Large intestine (tissue), 3 donors: ENCODE measurements around the gene MED14. TPM values are rescaled to one million over a fixed set of nuclear protein-coding genes. Genes with fewer than 3 reads are reported as not detected.

ENCODE experiments used
- DNase-seq, 2 donors: peaks; one replicate each; pipeline versions ENCODE4 v3.0.0 to v3.0.0-alpha.2; 2013
- H3K27ac ChIP-seq: one replicate; pipeline ENCODE4 v1.5.1; 2013; ENCODE audit warnings: low read length
- H3K27me3 ChIP-seq: 2 replicates; pipeline ENCODE4 v1.6.1; 2013; ENCODE audit warnings: low read length; ENCODE audit not compliant: control insufficient read depth, insufficient read depth
- H3K36me3 ChIP-seq: 2 replicates; pipeline ENCODE4 v1.6.1; 2013; ENCODE audit warnings: low read length; ENCODE audit not compliant: control insufficient read depth, insufficient read depth
- H3K4me1 ChIP-seq: one replicate; pipeline ENCODE4 v1.6.1; 2013; ENCODE audit warnings: low read length; ENCODE audit not compliant: control insufficient read depth, insufficient read depth
- H3K4me3 ChIP-seq: one replicate; pipeline ENCODE4 v1.5.1; 2013; ENCODE audit warnings: low read length
- H3K9me3 ChIP-seq: one replicate; pipeline ENCODE4 v1.6.1; 2013; ENCODE audit warnings: mild to moderate bottlenecking, low read depth, low read length, moderate library complexity; ENCODE audit not compliant: control insufficient read depth
- WGBS: methylation state at CpG from one replicate; pipeline ENCODE4 v1.1.5; 2013; ENCODE audit warnings: low lambda C conversion rate; ENCODE audit not compliant: insufficient coverage; 5-methylcytosine and 5-hydroxymethylcytosine counted together
- polyA plus RNA-seq: library from polyadenylated mRNA; unstranded; fragments of 120-200 nt; gene quantifications from one replicate; pipeline ENCODE4 v1.2.1, GENCODE V29; 2013

MED14 gene
- polyA plus RNA-seq, 1 donor: 69.1 TPM

DNA sequence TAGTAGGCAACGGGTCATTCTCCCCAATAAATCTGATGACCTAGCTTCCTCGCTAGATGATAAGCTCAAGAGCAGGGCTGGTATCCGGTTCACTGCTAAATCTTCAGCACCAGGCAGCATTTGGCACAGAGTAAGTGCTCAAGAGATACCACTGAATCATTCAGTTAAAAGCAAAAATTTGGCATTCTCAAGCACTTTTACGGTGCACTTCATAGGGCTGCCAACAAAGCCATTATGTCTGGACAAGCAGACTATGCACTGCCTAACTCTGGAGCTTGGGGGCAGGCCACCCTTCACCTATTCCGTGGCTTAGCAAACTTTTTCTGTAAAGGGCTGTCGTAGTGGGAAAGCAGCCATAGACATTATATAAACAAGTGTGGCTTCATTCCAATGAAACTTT is 64.2 kb downstream of the MED14 start:
- no peaks in the 10 kb centered on the region for H3K4me1 ChIP-seq
- H3K27ac ChIP-seq: no peak overlapping the region
- no peak for DNase-seq
- no peak overlapping the region for H3K4me3 ChIP-seq
- peaks cover 56% of the 10 kb centered on the region for H3K36me3 ChIP-seq
- no CpG with 5 or more reads among the region's 6 CpGs for WGBS
- no peaks in the 10 kb centered on the region for H3K9me3 ChIP-seq
- H3K27me3 ChIP-seq: no peaks in the 10 kb centered on the region

DNA sequence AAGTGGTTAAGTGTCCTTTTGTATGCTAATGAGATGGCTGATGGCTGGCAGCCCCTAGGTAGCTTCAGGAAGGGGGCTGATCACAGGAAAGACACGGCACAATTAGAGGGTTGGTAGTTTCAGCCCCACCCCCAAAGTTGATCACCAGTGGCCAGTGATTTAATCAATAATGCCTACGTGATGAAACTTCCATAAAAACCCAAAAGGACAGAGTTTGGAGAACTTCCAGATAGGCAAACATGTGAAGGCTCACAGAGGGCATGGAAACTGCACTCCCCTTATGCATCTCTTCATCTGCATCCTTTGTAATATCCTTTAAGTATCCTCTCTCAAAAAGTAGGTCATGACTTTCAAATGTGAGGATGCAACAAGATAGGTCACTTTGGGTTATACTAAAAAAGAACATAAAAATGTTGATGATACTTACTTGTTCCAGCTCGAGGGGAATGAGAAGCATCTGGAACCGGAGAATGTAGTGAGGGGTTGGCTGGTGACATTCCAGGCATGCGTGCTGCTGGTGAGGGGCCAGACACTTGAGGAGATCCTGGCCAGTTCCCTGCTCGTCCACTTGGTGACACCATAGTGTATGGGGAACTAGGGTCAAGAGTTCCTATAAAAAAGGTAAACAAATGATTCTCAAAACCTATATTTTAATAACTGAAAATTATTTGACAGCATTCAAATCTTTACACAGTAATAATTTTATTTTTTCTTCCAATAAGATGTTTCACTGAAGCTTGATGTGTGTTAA is 71.3 kb downstream of the MED14 start:
- Histone ChIP-seq H3K27me3 (no peaks in the 10 kb centered on the region), H3K36me3 (peaks cover 46% of the 10 kb centered on the region), H3K4me1 (no peaks in the 10 kb centered on the region), H3K4me3 (no peak overlapping the region), H3K9me3 (no peaks in the 10 kb centered on the region), H3K27ac (no peak overlapping the region)
- WGBS: no CpG with 5 or more reads among the region's 6 CpGs
- no peak for DNase-seq

DNA sequence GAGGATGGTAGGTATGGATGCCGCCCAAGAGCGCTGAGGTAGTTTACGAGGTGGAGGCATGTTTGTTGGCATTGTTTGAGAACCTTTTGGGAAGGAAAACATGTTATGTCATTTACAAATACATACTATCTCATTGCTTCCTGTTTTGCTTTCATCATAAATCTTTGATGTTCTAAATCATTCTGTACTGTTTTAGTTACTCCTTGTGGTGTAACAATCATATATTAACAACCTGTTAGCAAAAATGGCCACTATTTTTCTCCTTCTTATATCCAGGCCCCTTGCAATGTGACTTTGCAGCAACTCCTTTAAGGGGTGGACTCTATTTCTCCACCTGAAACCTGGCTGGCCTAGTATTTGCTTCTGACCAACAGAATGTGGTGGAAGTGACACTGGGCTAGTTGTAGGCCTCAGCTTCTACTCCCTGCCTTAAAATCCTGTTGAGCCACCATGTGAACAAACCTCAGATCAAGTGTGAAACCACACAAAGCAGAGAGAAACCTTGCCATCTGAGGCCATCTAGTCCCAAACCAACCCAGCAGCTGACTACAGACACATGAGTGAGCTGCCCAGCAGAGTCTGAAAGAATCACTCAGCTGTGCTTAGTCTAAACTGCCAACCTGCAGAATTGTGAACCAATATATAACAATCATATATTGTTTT is 72.1 kb downstream of the MED14 start:
- Histone ChIP-seq H3K36me3 (peaks cover 46% of the 10 kb centered on the region), H3K4me1 (no peaks in the 10 kb centered on the region), H3K4me3 (no peak overlapping the region), H3K27me3 (no peaks in the 10 kb centered on the region), H3K9me3 (no peaks in the 10 kb centered on the region), H3K27ac (no peak overlapping the region)
- no CpG with 5 or more reads among the region's 3 CpGs for WGBS
- no peak for DNase-seq

DNA sequence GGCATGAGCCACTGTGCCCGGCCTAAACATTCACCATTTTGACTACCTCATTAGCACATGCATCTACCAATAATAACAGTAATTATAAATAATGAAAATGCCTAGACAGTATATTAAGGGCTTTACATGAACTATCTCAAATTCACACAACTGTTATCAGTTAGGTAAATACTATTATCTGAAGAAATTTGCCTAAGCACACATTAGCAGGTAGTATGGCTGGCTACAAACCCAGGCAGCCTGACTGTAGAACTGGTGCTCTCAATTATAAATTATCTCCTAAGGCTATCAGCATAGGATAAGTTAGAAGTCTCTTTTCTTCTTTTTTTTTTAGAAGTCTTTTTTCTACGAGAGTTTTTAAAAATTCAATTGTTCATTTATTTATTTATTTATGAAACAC is 73.9 kb downstream of the MED14 start:
- no peak overlapping the region for H3K4me3 ChIP-seq
- no peak overlapping the region for H3K27ac ChIP-seq
- H3K9me3 ChIP-seq: no peaks in the 10 kb centered on the region
- no peaks in the 10 kb centered on the region for H3K27me3 ChIP-seq
- DNase-seq: no peak
- H3K4me1 ChIP-seq: no peaks in the 10 kb centered on the region
- peaks cover 41% of the 10 kb centered on the region for H3K36me3 ChIP-seq
- no CpG with 5 or more reads among the region's 2 CpGs for WGBS

DNA sequence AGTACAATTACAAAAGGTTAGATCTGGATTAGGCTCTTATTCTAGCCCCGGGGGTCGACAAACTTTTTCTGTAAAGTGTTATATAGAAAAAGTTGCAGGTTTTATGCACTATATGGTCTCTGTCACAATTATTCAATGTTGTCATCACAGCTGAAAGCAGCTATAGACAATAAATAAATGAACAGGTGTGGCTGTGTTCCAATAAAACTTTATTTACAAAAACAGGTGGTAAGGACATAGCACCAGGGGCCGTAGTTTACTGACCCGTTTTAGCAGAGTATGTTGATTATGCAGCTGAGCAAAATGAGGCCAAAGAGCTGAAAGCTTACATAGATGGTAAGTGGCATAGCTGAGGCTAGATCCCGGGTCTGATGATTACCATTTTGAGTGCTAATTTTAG is 75.0 kb downstream of the MED14 start:
- no CpG with 5 or more reads among the region's 5 CpGs for WGBS
- Histone ChIP-seq H3K4me3 (no peak overlapping the region), H3K36me3 (peaks cover 36% of the 10 kb centered on the region), H3K4me1 (no peaks in the 10 kb centered on the region), H3K27me3 (no peaks in the 10 kb centered on the region), H3K27ac (no peak overlapping the region), H3K9me3 (no peaks in the 10 kb centered on the region)
- DNase-seq: no peak

DNA sequence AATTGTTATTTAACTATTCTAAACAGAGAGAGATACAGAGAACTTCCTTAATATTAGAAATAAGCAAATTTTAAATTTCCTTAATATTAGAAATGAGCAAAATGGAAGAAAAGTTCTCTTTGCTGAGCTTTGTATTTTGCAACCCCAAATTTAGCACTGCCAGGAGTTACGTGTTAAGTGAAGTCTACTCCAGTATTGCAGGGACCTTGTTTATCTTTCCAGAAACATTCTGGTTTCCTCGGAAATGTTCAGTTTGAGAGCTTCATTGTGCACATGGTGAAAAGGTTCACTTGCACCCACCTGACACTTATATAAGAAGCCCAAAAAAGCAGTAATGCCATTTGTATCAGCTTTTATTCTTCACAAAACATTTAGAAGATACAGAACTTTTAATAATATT is 81.8 kb downstream of the MED14 start:
- Histone ChIP-seq H3K36me3 (peaks cover 31% of the 10 kb centered on the region), H3K27ac (no peak overlapping the region), H3K4me1 (no peaks in the 10 kb centered on the region), H3K4me3 (no peak overlapping the region), H3K27me3 (no peaks in the 10 kb centered on the region), H3K9me3 (no peaks in the 10 kb centered on the region)
- DNase-seq: no peak
- WGBS: no CpG with 5 or more reads among the region's 2 CpGs

DNA sequence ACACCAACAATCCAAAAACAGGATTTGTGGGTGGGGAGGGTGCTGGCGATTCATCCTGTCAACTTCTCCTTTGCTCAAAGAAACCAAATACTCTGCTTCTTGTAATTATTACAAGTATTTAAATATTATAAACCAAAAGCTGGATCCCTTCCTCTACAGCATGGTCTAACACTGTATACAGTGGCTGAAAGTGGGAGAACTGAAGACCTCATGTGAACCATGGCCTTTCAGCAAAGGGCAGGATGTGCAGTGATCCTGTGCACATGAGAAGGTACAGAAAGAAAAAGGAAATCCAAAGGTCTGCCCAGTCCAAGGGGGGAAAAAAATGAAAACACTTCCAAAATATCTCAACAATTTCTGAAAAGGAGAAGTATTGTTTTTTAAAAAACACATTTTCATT is 82.7 kb downstream of the MED14 start:
- no peak for DNase-seq
- H3K9me3 ChIP-seq: no peaks in the 10 kb centered on the region
- H3K4me1 ChIP-seq: no peaks in the 10 kb centered on the region
- no CpG with 5 or more reads among the region's 1 CpG for WGBS
- H3K27me3 ChIP-seq: no peaks in the 10 kb centered on the region
- no peak overlapping the region for H3K27ac ChIP-seq
- H3K36me3 ChIP-seq: peaks cover 31% of the 10 kb centered on the region
- no peak overlapping the region for H3K4me3 ChIP-seq

DNA sequence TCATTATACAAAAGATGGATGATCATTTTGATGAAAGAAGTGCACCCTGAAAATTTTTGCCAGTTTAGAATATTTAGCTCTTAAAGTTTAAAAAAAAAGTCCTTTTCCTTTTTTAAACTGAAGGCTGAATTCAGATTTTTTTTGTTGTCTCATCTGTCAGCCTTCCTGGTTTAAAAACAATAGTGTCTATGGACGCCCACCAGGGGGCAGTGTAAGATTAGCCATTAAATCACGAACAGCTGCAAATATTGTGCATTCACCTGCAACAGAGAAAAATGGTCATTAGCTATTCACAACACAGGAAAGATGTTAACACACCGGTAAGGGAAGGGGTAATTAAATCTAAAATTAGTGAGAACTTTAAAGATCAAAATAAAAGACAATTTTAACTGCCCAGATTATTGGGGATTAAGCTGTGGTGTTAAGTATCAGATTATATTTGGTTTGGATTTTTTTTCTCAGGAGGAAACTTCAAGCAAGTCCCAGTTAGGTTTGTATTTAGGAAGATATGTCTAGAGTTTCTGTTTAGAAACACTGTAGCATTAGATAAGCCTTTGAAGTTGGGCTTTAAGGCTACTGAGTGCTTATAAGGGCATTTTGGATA is 83.6 kb downstream of the MED14 start:
- peak; percentile 41 to 48 for DNase-seq
- H3K9me3 ChIP-seq: no peaks in the 10 kb centered on the region
- no peak overlapping the region for H3K4me3 ChIP-seq
- H3K27ac ChIP-seq: no peak overlapping the region
- WGBS: no CpG with 5 or more reads among the region's 3 CpGs
- H3K27me3 ChIP-seq: no peaks in the 10 kb centered on the region
- H3K36me3 ChIP-seq: peaks cover 25% of the 10 kb centered on the region
- no peaks in the 10 kb centered on the region for H3K4me1 ChIP-seq

DNA sequence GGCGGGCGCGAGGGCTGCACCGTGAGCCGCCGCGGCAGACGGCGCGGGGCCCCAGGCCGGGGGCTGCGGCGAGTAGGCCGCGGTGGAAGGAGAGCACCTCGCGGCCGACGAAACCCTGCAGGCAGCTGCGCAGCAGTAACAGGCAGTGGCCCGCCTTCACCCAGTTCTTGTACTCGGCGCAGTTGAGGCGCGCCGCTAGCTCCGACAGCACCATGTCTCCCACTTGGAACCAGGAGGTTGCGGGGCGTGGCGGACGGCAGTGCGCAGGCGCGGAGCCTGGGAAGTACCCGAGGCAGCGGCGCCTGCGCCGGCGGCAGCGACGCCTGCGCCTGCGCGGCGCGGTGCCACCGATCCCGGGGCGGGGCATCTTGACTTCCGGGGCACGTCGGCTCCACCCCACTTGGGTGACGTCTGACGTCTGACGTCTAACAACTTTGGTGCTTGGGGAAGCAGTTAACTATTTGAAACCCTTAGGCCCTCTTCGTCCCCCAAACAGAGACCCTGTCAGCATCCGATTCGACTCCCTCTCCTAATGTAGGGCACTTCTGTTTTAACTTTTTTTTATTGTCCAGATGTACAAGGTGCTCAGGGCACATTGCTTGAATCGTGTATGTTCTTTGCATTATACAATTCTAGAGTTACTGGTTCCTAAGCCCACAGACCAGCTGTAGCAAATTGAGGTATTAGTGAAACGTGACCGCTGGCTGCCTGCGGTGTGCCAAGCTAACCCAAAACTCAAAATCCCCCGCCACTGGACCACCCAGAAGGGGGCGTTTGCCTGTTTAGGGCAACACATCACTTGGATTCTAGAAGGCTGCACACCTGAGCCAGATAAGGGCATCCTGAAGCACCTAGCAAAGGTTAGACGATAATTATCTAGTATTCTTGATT is 87.8 kb downstream of the MED14 start, which contains the start of gene CXorf38:
Gene CXorf38, minus strand, starts transcription at position 255 of the 891 bp plus-strand sequence. Its CDS starts 41 bp downstream, at position 214.
- H3K4me1 ChIP-seq: peaks cover 9% of the 10 kb centered on the region
- H3K4me3 ChIP-seq: peak within 1 kb of the TSS; percentile 76
- peaks cover 5% of the 10 kb centered on the region for H3K36me3 ChIP-seq
- no peaks in the 10 kb centered on the region for H3K9me3 ChIP-seq
- peak; percentile 90 to 97 for DNase-seq
- H3K27me3 ChIP-seq: no peaks in the 10 kb centered on the region
- peak within 1 kb of the TSS; percentile 90 for H3K27ac ChIP-seq
- no CpG with 5 or more reads among the region's 66 CpGs for WGBS
